HG03354 (cell line): Measurements from ENCODE around the gene CREB5.

Source experiments
- ATAC-seq: cut with Tn5 transposase; IDR thresholded peaks from one replicate; pipeline ENCODE4 v1.9.1; 2021; ENCODE audit warnings: mild to moderate bottlenecking; ENCODE audit not compliant: unreplicated experiment, poor library complexity, severe bottlenecking

CREB5 gene

GRCh38 chr7:28623863-28624262, 211.5 kb downstream of the CREB5 start:
- ATAC-seq, result no peak

- no peak for ATAC-seq
These were observed 213.1 kb downstream of the CREB5 start for GRCh38 chr7:28625432-28625831.

GRCh38 chr7:28626221-28626620, 213.9 kb downstream of the CREB5 start:
- ATAC-seq, result no peak

- peak; percentile 63 for ATAC-seq
These were observed 214.4 kb downstream of the CREB5 start for GRCh38 chr7:28626624-28627262.

- no peak for ATAC-seq
These were observed 214.9 kb downstream of the CREB5 start for GRCh38 chr7:28627263-28627653.

GRCh38 chr7:28627896-28628295, 215.6 kb downstream of the CREB5 start:
- ATAC-seq, result no peak

GRCh38 chr7:28629216-28629842, 217.0 kb downstream of the CREB5 start:
- ATAC-seq, result no peak

GRCh38 chr7:28630350-28630749, 218.0 kb downstream of the CREB5 start:
- no peak for ATAC-seq

GRCh38 chr7:28631995-28632394, 219.7 kb downstream of the CREB5 start:
- ATAC-seq, result no peak

GRCh38 chr7:28638914-28639313, 226.6 kb downstream of the CREB5 start:
- ATAC-seq, result no peak

GRCh38 chr7:28640001-28640400, 227.7 kb downstream of the CREB5 start:
- ATAC-seq, result no peak

- no peak for ATAC-seq
These were observed 229.6 kb downstream of the CREB5 start for GRCh38 chr7:28641752-28642545.

GRCh38 chr7:28643188-28643569, 230.9 kb downstream of the CREB5 start:
- ATAC-seq, result no peak

- no peak for ATAC-seq
These were observed 231.4 kb downstream of the CREB5 start for GRCh38 chr7:28643584-28644340.

GRCh38 chr7:28645866-28646265, 233.5 kb downstream of the CREB5 start:
- no peak for ATAC-seq

GRCh38 chr7:28646376-28647075, 234.2 kb downstream of the CREB5 start:
- no peak for ATAC-seq

GRCh38 chr7:28647076-28647421, 234.7 kb downstream of the CREB5 start:
- no peak for ATAC-seq

GRCh38 chr7:28649189-28649588, 236.9 kb downstream of the CREB5 start:
- no peak for ATAC-seq

- ATAC-seq, result no peak
These were observed 237.5 kb downstream of the CREB5 start for GRCh38 chr7:28649811-28650210.

- ATAC-seq, result no peak
These were observed 241.8 kb downstream of the CREB5 start for GRCh38 chr7:28654110-28654509.
